Small intestine (tissue), 7 donors: ENCODE measurements around the gene IZUMO4. TPM values are rescaled to one million over a fixed set of nuclear protein-coding genes. Genes with fewer than 3 reads are reported as not detected.

ENCODE experiments used
- DNase-seq, 2 donors: peaks; one replicate each; pipeline versions ENCODE4 v3.0.0 to v3.0.0-alpha.2; 2013
- FAIRE-seq: peaks from 2 replicates; lab custom pipeline; 2012; peaks lifted over from hg19 to GRCh38; lab: Jason Lieb, UNC
- H3K27ac ChIP-seq, 3 donors: one replicate each; pipeline ENCODE4 v1.5.1; 2013; ENCODE audit warnings: low read length in 2 of 3, mild to moderate bottlenecking in 2 of 3, control low read depth in 1 of 3, inconsistent platforms in 1 of 3, low read depth in 1 of 3, moderate library complexity in 1 of 3
- H3K27me3 ChIP-seq, 3 donors: one replicate each; pipeline ENCODE4 v1.6.1; 2013; ENCODE audit warnings: low read length in 3 of 3, inconsistent platforms in 1 of 3; ENCODE audit not compliant: control insufficient read depth in 3 of 3, insufficient read depth in 3 of 3
- H3K36me3 ChIP-seq, 3 donors: one replicate each; pipeline ENCODE4 v1.6.1; 2013; ENCODE audit warnings: low read length in 3 of 3, inconsistent platforms in 1 of 3, low read depth in 1 of 3, mild to moderate bottlenecking in 1 of 3, moderate library complexity in 1 of 3; ENCODE audit not compliant: control insufficient read depth in 3 of 3, insufficient read depth in 2 of 3
- H3K4me1 ChIP-seq, 3 donors: one replicate each; pipeline ENCODE4 v1.6.1; 2013; ENCODE audit warnings: low read length in 2 of 3, inconsistent platforms in 1 of 3, low read depth in 1 of 3, mild to moderate bottlenecking in 1 of 3, moderate library complexity in 1 of 3; ENCODE audit not compliant: control insufficient read depth in 3 of 3, insufficient read depth in 2 of 3
- H3K4me3 ChIP-seq, 3 donors: one replicate each; pipeline ENCODE4 v1.5.1; 2013; ENCODE audit warnings: low read length in 3 of 3, control low read depth in 1 of 3, inconsistent platforms in 1 of 3, low read depth in 1 of 3, mild to moderate bottlenecking in 1 of 3, moderate library complexity in 1 of 3
- H3K9me3 ChIP-seq, 2 donors: one replicate each; pipeline ENCODE4 v1.6.1; 2013; ENCODE audit warnings: low read depth in 1 of 2, low read length in 1 of 2; ENCODE audit not compliant: control insufficient read depth in 2 of 2, insufficient read depth in 1 of 2
- WGBS, 3 donors: extraction: QIAGEN DNeasy Blood & Tissue Kit; methylation state at CpG; one replicate each; pipeline ENCODE4 v1.1.7; 2013; 5-methylcytosine and 5-hydroxymethylcytosine counted together
- polyA plus RNA-seq, 4 donors: library from polyadenylated mRNA; stranded (reverse) in 3 of 4; unstranded in 1 of 4; fragments of 200-250 nt in 3 of 4; fragments of 120-200 nt in 1 of 4; gene quantifications; one replicate each; pipeline versions ENCODE4 v1.2.1 to v1.2.3, GENCODE V29; 2013
- donor health status: healthy with polysubstance abuse.
- donor health status: control.
- donor health status: control.
- donor health status: Bipolar disorder and iron deficiency.
- donor health status: healthy.

Gene IZUMO4
- polyA plus RNA-seq, 4 donors: 2.4 to 5.8 (median 4.2) TPM

DNA sequence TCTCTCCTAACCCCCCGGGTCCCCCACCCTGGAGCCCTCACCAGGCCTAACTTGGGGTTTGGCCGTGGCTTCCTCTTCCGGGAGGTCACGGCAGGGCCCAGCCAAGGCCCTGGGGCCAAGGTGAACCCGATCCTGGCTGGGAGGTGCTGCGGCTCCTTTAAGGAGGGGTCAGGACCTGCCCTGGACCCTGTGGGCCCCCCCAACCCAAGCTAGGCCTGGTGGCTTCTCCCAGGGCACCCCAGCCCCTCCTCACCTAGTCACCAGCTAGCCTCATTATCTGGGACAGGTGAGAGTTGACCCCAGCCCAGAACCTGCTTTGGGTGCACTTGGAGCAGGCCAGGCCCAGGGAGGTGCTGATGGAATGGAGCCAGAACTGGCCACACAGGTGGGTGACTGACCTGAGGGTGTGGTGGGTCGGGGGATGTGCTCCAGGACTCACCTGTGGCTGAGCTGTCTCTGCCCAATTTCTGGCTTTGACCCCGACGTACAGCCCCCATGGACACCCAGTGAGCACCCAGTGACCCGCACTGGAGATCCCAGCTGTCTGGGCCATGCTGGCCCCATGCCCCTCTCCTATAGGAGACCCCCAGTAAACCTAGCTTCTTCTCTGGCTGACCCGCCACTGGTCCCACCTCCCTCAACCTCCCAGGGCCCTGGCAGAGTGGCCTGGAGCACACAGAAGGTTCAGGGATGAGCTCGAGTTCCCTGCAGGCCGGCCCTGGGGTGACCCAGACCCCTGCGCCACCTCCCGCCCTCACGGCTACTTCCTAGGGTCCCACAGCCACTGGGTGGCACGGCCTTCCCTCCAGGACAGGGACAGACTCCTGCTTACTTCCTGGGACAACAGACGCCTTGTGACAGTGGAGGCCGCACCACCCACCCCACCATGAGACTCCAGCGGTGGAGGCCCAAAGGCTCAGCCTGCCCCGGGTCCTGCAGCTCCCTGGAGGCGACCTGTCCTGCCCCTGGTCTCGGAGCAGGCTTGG is 38.9 kb upstream of the IZUMO4 start:
- Histone ChIP-seq H3K27ac (peak overlapping the region in 1 of 3 donors; percentile 100), H3K27me3 (no peaks in the 10 kb centered on the region), H3K4me3 (no peak overlapping the region), H3K9me3 (no peaks in the 10 kb centered on the region), H3K4me1 (peaks cover 0 to 57% (median 10%) of the 10 kb centered on the region in 3 donors), H3K36me3 (peaks cover 0 to 7% (median 0%) of the 10 kb centered on the region in 3 donors)
- DNase-seq (no peak), FAIRE-seq (no peak)
- 82 to 91% (median 85%) methylated on average over 21 to 23 of the region's 23 CpGs for WGBS, 3 donors

DNA sequence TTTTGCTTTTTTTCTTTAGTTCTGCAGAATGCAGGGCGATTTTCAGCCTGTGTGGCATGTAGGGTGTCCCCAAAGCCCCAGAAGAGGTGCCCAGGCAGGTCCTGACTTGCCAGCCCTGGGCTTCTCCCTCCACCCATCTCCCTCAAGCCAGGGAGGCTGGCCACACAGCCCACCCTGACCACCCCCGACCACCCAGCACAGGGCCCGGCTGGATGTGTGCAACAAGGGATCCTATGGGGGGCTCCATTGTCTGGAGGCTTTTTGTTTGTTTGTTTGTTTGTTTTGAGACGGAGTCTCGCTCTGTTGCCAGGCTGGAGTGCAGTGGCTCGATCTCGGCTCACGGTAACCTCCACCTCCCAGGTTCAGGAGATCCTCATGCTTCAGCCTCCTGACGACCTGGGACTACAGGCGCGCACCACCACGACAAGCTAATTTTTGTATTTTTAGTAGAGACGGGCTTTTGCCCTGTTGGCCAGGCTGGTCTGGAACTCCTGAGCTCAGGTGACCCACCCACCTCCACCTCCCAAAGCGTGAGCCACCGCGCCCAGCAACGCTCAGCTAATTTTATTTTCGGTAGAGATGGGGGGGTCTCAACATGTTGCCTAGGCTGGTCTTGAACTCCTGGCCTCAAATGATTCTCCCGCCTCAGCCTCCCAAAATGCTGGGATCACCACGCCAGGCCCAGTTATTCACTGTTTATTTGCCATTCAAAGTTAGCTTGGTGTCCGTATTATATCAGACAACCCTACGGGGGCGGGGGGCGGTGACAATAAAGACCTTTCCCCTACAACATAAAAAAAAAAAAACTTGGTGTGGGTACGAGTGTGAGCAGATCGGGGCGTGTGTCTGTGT is 37.9 kb upstream of the IZUMO4 start:
- Histone ChIP-seq H3K27me3 (no peaks in the 10 kb centered on the region), H3K4me1 (peaks cover 0 to 59% (median 10%) of the 10 kb centered on the region in 3 donors), H3K27ac (peak overlapping the region; percentile 98 to 100 (median 99)), H3K4me3 (peak overlapping the region in 1 of 3 donors; percentile 38), H3K36me3 (peaks cover 0 to 7% (median 0%) of the 10 kb centered on the region in 3 donors), H3K9me3 (no peaks in the 10 kb centered on the region)
- no peak for DNase-seq
- no peak for FAIRE-seq
- 67 to 83% (median 77%) methylated on average over 27 of the region's 27 CpGs for WGBS, 3 donors

DNA sequence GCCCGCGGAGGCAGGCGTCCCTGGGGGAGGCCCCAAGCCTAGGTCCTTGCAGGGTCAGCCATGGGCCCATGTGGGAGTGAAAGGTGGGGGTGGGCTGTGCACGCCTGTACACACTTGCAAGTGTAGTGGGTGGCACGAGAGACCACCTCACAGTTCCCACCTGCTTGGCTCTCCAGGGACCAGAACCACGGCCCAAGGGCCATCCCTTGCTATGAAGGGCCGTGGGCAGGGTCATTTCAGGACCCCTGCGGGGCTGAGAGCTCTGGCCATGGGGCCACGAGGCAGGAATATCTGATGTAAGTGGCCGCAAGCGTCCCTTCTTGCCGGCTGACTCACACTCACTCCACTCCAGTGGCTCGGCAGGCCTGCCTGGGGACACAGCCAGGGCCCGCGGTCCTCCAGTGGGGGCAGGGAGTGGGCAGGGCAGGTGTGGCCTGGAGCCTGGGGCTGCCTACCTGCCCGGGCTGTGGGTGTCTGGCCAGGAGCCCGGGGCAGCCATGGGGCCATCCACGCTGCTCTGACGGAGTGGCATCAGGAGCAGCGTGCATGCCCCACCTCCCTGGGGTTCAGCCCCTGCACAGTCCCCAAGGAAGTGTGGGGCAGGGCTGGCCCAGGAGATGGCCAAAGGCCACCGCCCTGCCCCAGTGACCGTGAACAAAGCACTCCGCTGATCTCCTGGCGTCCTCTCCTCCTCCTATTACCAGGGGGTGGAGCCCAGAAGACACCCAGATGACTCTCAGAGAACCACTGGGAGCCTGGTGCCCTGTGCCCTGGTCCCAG is 37.1 kb upstream of the IZUMO4 start:
- FAIRE-seq: no peak
- H3K36me3 ChIP-seq: peaks cover 0 to 7% (median 0%) of the 10 kb centered on the region in 3 donors
- peak overlapping the region; percentile 98 to 100 (median 99) for H3K27ac ChIP-seq
- no peaks in the 10 kb centered on the region for H3K27me3 ChIP-seq
- peaks cover 0 to 61% (median 10%) of the 10 kb centered on the region in 3 donors for H3K4me1 ChIP-seq
- no peaks in the 10 kb centered on the region for H3K9me3 ChIP-seq
- 24 to 40% (median 31%) methylated on average over 23 to 24 of the region's 24 CpGs for WGBS, 3 donors
- peak overlapping the region in 2 of 3 donors; percentile 13 to 38 for H3K4me3 ChIP-seq
- DNase-seq: peak; percentile 92 to 98

DNA sequence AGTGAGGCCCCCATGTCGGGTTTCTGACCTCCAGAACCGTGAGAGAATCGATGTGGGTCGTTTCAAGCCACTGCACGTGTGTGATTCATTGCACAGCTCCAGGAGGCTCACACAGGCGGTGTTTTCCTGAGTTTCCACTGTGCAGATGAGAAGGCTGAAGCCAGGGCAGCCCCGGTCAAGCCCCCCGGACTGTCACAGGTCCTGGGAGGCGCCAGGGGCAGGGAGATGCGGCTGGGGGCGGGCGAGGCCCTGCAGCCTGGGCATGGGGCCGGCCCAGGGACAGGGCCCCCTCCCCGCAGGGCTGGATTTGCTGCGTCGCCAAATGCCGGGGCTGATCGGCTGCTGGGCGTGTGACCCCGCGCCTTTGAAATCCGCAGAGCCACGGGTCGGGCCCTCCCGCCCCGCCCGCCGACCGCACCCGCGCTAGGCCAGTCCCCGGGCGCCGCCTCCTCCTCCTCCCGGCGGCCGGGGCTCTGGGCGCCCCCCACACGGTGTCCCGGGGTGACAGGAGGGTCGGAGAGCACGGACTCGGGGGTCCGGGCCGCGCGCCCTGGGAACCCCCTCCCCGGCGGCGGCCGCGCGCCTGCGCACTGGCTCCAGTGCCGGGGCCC is 35.7 kb upstream of the IZUMO4 start:
- DNase-seq: peak; percentile 83 to 95
- no peaks in the 10 kb centered on the region for H3K27me3 ChIP-seq
- H3K4me1 ChIP-seq: peaks cover 0 to 64% (median 10%) of the 10 kb centered on the region in 3 donors
- peak overlapping the region; percentile 98 to 100 (median 99) for H3K27ac ChIP-seq
- no peak for FAIRE-seq
- peak overlapping the region; percentile 48 to 87 (median 55) for H3K4me3 ChIP-seq
- WGBS, 3 donors: 0 to 1% (median 1%) methylated on average over 28 to 55 of the region's 55 CpGs
- no peaks in the 10 kb centered on the region for H3K9me3 ChIP-seq
- peaks cover 0 to 5% (median 0%) of the 10 kb centered on the region in 3 donors for H3K36me3 ChIP-seq

DNA sequence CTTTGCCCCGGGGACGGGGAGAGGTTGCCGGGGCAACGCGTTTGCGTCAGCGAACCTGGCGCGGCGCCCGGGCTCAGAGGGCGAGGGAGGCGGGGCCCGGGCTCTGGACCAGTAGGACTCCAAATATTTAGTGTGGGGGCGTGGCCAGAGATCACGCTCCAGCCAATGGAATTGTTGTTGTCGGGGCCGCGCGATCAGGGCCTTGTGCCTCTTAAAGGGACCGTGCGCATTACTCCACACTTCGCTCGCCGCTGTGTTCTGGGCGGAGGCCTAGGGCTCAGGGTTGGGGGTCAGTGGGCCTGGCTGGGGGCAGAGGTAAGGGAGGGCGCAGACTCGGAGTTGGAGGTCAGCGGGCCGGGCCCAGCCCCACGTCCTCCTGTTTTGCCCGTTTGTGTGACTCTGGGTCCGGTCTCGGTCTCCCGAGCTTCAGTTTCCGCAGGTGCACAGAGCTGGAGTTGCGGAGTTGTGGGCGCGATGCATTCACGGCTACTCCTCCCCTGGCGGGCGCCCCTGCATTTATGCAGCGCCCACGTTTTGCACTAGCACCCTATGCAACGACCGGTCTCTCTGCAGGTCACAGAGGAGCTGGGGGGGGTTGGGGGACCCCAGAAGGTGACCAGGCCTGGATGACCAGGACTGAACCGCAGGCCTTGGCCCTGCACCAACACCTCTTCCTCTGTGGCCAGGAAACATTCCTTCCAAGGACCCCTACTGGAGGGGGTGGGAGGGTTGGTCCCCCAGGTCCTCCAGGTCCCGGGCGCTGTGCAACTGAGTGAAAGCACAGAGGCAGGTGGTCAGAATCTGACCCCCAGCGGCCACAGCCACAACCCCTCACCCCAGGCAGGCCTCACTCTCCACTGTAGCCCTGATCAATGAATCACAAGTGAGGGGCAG is 35.0 kb upstream of the IZUMO4 start:
- 1 to 2% (median 1%) methylated on average over 41 to 50 of the region's 50 CpGs for WGBS, 3 donors
- no peaks in the 10 kb centered on the region for H3K9me3 ChIP-seq
- H3K27ac ChIP-seq: peak overlapping the region; percentile 98 to 100 (median 99)
- peaks cover 0 to 5% (median 0%) of the 10 kb centered on the region in 3 donors for H3K36me3 ChIP-seq
- DNase-seq (peak; percentile 99 to 100), FAIRE-seq (no peak)
- peaks cover 0 to 62% (median 10%) of the 10 kb centered on the region in 3 donors for H3K4me1 ChIP-seq
- peak overlapping the region; percentile 55 to 87 (median 68) for H3K4me3 ChIP-seq
- no peaks in the 10 kb centered on the region for H3K27me3 ChIP-seq

DNA sequence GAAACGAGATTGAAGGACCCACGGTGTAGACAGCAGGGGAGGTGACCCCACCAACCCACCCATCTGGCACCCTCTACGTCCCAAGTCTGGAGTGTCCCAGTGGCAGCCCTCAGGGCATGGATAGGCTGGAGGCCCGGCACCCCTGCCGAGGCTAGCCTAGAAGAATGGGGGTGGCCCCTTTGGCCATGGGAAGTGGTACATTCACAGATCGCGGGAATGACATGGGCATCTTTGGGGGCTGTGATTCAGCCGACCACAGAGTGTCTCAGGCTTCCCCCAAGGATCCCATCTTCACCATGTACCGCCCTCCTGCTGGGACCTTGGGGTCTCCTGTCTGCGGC is 34.4 kb upstream of the IZUMO4 start:
- DNase-seq (no peak), FAIRE-seq (no peak)
- peaks cover 0 to 61% (median 7%) of the 10 kb centered on the region in 3 donors for H3K4me1 ChIP-seq
- no peaks in the 10 kb centered on the region for H3K27me3 ChIP-seq
- no peaks in the 10 kb centered on the region for H3K9me3 ChIP-seq
- peak overlapping the region in 2 of 3 donors; percentile 54 to 68 for H3K4me3 ChIP-seq
- H3K27ac ChIP-seq: peak overlapping the region in 2 of 3 donors; percentile 94 to 100
- WGBS, 3 donors: 57 to 65% (median 59%) methylated on average over 10 of the region's 10 CpGs
- H3K36me3 ChIP-seq: peaks cover 0 to 5% (median 0%) of the 10 kb centered on the region in 3 donors

DNA sequence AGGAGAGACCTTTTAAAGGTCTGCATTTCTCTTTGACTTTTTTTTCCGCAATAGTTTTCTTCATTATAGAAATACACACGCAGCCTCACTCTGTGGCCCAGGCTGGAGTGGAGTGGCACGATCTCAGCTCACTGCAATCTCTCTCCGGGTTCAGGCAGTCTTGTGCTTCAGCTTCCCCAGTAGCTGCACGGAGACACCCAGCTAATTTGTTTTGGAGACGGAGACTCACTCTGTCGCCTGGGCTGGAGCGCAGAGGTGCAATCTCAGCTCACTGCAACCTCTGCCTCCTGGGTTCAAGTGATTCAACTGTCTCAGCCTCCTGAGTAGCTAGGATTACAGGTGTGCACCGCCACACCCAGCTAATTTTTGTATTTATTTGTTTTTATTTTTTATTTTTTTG is 33.9 kb upstream of the IZUMO4 start:
- peak overlapping the region in 1 of 3 donors; percentile 94 for H3K27ac ChIP-seq
- 86 to 90% (median 90%) methylated on average over 9 of the region's 9 CpGs for WGBS, 3 donors
- H3K9me3 ChIP-seq: no peaks in the 10 kb centered on the region
- H3K27me3 ChIP-seq: no peaks in the 10 kb centered on the region
- FAIRE-seq: no peak
- DNase-seq: no peak
- peaks cover 0 to 5% (median 0%) of the 10 kb centered on the region in 3 donors for H3K36me3 ChIP-seq
- peaks cover 0 to 65% (median 7%) of the 10 kb centered on the region in 3 donors for H3K4me1 ChIP-seq
- H3K4me3 ChIP-seq: no peak overlapping the region
